OCI-LY3 (cell line): ENCODE results near the gene SIDT2.
A peak's percentile ranks its signal among the peaks of the same experiment; 100 is the strongest.

Source experiments
- H2AFZ ChIP-seq: fragments of 200-600, 300-600 bp; shearing (Covaris generic); 2 replicates; pipeline ENCODE4 v1.6.0; 2014; ENCODE audit warnings: antibody characterized with exemption, low read depth, low read length
- H3K27ac ChIP-seq: fragments of 200-600, 300-600 bp; sonication (generic); 2 replicates; pipeline ENCODE4 v1.5.1; 2014; ENCODE audit warnings: mild to moderate bottlenecking, low read length, moderate library complexity, mixed read lengths
- H3K27me3 ChIP-seq: fragments of 200-600, 300-600 bp; sonication (generic); 2 replicates; pipeline ENCODE4 v1.6.1; 2014; ENCODE audit warnings: low read depth, low read length, mixed read lengths
- H3K36me3 ChIP-seq: fragments of 200-600, 300-600 bp; sonication (generic); replicated peaks from 2 replicates; pipeline ENCODE3; 2014; ENCODE audit warnings: low read depth, low read length, mixed read lengths
- H3K4me1 ChIP-seq: fragments of 300-600, 200-600 bp; sonication (generic); 2 replicates; pipeline ENCODE4 v1.6.1; 2014; ENCODE audit warnings: low read length, mixed read lengths
- H3K4me2 ChIP-seq: fragments of 200-600, 300-600 bp; sonication (generic); 2 replicates; pipeline ENCODE4 v1.6.1; 2014; ENCODE audit warnings: low read length, mixed read lengths
- H3K4me3 ChIP-seq: fragments of 300-600, 200-600 bp; sonication (generic); 2 replicates; pipeline ENCODE4 v1.5.1; 2014; ENCODE audit warnings: antibody characterized with exemption, mild to moderate bottlenecking, low read length, moderate library complexity
- H3K79me2 ChIP-seq: fragments of 300-600, 200-600 bp; shearing (Covaris generic); 2 replicates; pipeline ENCODE4 v1.6.1; 2014; ENCODE audit warnings: mild to moderate bottlenecking, low read length, mixed read lengths
- H3K9ac ChIP-seq: fragments of 300-600, 200-600 bp; shearing (Covaris generic); 2 replicates; pipeline ENCODE4 v1.6.0; 2014; ENCODE audit warnings: mild to moderate bottlenecking, low read length, moderate library complexity
- H3K9me3 ChIP-seq: fragments of 200-600, 300-600 bp; shearing (Covaris generic); 2 replicates; pipeline ENCODE4 v1.6.1; 2014; ENCODE audit warnings: low read length, mixed read lengths; ENCODE audit not compliant: insufficient read depth
- H4K20me1 ChIP-seq: fragments of 200-600, 300-600 bp; sonication (generic); 2 replicates; pipeline ENCODE4 v1.6.1; 2016; ENCODE audit warnings: low read length, mixed read lengths; ENCODE audit not compliant: insufficient read depth
- EZH2phosphoT487 ChIP-seq: fragments of 200-600 bp; shearing (Covaris generic); IDR thresholded peaks from 2 replicates; pipeline ENCODE4 v1.6.1; 2018; ENCODE audit warnings: antibody characterized with exemption, mixed run types, low read depth
- TF ChIP-seq, protein P1 (sequence below): fragments of 200-600, 300-600 bp; sonication (generic); IDR thresholded peaks from 2 replicates; pipeline ENCODE4 v1.5.1; 2014; ENCODE audit warnings: antibody characterized with exemption, low read length, low read depth

SIDT2 gene

DNA sequence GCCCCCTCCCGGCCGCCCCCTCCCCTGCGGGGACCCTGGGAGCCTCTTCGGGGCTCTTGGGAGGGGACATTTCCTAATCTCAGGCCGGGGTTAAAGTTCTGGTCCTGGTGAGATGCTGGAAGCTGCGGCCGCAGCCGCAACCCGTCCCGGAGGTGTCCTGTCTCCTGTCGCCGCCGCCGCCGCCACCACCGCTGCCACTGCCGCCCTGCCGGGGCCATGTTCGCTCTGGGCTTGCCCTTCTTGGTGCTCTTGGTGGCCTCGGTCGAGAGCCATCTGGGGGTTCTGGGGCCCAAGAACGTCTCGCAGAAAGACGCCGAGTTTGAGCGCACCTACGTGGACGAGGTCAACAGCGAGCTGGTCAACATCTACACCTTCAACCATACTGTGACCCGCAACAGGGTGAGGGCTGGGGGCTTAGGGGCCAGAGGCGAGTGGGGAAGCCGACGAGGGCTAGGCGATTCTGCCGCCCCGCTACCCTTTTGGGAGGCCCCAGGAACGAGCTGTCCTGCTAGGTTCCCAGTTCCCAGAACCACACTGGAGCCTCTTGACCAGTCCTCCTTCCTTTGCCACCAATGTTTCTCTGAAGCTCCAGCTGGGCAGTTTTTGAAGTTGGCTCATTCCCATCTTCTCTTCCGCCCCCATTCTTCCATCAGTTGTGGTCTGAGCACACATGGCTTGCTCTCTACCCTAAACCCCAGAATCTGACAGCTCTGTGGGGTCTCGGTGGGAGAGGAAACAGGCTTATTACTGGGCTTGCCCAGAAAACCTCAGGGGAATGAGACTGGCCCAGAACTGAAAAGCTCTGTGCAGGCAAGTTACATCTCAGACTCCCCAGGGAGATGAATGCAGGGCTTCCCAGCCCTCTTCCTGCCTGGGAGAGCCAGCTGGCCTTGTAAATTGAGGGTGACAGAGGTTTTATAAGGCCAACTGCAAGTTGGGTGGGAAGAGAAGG lies 781 bp downstream of the SIDT2 start:
- Histone ChIP-seq H3K9ac (peak overlapping the region; percentile 82), H3K4me2 (peak overlapping the region; percentile 85), H3K4me1 (peaks cover 25% of the 10 kb centered on the region), H3K36me3 (peaks cover 3% of the 10 kb centered on the region), H4K20me1 (no peaks in the 10 kb centered on the region), H2AFZ (no peak overlapping the region), H3K27ac (peak overlapping the region; percentile 27), H3K27me3 (no peaks in the 10 kb centered on the region), H3K4me3 (peak overlapping the region; percentile 93), H3K9me3 (no peaks in the 10 kb centered on the region), H3K79me2 (peaks cover 10% of the 10 kb centered on the region; the same call in 1 of the 2 replicates)
- TF ChIP-seq, protein P1, sequence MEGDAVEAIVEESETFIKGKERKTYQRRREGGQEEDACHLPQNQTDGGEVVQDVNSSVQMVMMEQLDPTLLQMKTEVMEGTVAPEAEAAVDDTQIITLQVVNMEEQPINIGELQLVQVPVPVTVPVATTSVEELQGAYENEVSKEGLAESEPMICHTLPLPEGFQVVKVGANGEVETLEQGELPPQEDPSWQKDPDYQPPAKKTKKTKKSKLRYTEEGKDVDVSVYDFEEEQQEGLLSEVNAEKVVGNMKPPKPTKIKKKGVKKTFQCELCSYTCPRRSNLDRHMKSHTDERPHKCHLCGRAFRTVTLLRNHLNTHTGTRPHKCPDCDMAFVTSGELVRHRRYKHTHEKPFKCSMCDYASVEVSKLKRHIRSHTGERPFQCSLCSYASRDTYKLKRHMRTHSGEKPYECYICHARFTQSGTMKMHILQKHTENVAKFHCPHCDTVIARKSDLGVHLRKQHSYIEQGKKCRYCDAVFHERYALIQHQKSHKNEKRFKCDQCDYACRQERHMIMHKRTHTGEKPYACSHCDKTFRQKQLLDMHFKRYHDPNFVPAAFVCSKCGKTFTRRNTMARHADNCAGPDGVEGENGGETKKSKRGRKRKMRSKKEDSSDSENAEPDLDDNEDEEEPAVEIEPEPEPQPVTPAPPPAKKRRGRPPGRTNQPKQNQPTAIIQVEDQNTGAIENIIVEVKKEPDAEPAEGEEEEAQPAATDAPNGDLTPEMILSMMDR, result no peak
- no peak for TF ChIP-seq EZH2phosphoT487

DNA sequence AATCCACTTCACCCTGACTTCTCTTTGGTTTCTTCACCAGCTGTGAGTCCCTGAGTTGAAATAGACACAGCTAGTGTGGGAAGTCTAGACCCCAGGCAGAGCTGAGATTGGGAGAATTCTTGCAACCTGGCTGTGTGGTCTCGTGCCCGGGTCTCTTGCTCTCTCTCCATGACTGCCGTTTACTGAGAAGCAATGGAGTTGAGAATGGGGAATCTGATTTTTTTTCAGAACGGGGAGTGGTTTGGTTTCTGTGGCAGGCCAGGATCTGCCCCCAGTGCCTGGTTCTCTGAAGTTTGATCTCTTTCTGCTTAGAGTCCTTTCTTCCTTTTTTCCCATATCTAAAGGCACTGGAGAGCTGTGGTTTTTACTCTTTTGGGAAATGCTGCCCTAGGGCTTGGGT lies 1.5 kb downstream of the SIDT2 start:
- Histone ChIP-seq H3K79me2 (peaks cover 10% of the 10 kb centered on the region; the same call in 1 of the 2 replicates), H3K4me3 (peak overlapping the region; percentile 93), H3K9me3 (no peaks in the 10 kb centered on the region), H3K4me1 (peaks cover 25% of the 10 kb centered on the region), H2AFZ (no peak overlapping the region), H4K20me1 (no peaks in the 10 kb centered on the region), H3K9ac (peak overlapping the region; percentile 82), H3K27ac (peak overlapping the region; percentile 27), H3K36me3 (peaks cover 3% of the 10 kb centered on the region), H3K27me3 (no peaks in the 10 kb centered on the region), H3K4me2 (peak overlapping the region; percentile 85)
- TF ChIP-seq, protein P1, result no peak
- no peak for TF ChIP-seq EZH2phosphoT487

DNA sequence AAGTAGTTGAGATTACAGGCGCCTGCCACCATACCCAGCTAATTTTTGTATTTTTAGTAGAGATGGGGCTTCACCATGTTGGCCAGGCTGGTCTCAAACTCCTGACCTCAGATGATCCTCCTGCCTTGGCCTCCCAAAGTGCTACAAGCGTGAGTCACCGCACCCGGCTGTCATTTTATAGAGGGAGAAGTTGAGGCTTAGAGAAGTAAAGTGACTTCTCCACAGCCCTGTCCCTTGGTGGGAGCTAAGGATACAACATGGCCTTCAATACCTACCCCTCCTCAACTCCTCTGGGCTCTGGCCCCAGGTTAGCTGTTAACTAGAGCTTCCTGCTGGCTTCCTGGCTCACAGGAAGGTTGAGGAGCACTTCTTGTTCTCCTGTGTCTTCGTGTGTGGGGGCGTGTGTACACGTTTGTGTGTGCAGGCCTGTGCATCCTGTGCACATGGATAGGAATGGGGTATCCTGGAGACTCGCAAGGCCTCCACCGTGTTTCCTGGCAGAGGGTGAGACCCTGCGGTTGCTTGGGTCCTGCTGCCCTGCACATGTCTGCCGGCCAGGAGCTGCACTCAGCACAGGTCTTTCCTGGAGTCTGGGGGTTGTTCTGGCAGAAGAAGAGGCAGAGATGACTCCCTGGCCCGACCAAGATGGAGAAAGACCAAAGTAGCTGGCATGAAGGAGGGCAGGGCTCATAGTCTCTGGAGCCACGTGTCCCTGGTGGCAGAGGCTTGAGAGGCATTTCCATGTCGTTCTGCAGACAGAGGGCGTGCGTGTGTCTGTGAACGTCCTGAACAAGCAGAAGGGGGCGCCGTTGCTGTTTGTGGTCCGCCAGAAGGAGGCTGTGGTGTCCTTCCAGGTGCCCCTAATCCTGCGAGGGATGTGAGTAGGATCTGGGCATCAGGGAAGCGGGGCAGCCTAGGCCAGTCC lies 2.4 kb downstream of the SIDT2 start:
- Histone ChIP-seq H3K4me2 (peak overlapping the region; percentile 67), H3K27ac (no peak overlapping the region), H4K20me1 (no peaks in the 10 kb centered on the region), H3K4me3 (peak overlapping the region; percentile 52), H3K9ac (peak overlapping the region; percentile 33; the same call in 1 of the 2 replicates), H2AFZ (peak overlapping the region; percentile 47; the same call in 1 of the 2 replicates), H3K4me1 (peaks cover 34% of the 10 kb centered on the region), H3K27me3 (no peaks in the 10 kb centered on the region), H3K79me2 (peaks cover 10% of the 10 kb centered on the region; the same call in 1 of the 2 replicates), H3K9me3 (no peaks in the 10 kb centered on the region), H3K36me3 (peaks cover 5% of the 10 kb centered on the region)
- TF ChIP-seq, protein P1, result peak; percentile 83
- no peak for TF ChIP-seq EZH2phosphoT487
